Fibroblast of skin of right quadriceps (primary cell): Measurements from ENCODE around the gene KAT5.
"Not testable (repeated sequence)": the region's sequence is repeated elsewhere in the genome, so short reads cannot be mapped to it uniquely, and the experiment has no call there.

ENCODE experiments used
- DNase-seq: peaks from one replicate; pipeline ENCODE4 v3.0.0-alpha.2; 2013

KAT5 gene

DNA sequence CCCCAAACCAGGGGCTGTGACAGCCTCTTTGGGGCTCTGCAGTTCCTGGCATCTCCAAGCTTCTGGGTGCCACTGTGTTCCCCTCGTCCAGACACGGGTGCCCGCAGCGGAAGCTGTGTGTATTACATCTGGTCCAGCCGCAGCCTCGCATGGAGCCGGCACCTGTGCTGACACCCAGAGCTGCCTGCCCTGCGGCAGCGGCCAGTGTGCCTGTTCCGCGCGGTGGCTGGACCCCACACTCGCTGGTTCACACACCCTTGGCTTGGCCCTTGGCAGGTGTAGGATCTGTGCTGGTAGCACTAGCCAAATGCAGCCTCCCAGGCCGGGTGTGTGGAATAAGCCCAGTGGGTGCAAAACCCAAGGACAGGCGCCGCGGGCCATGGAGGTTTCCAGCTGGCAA lies 33.0 kb downstream of the KAT5 start:
- no peak for DNase-seq

DNA sequence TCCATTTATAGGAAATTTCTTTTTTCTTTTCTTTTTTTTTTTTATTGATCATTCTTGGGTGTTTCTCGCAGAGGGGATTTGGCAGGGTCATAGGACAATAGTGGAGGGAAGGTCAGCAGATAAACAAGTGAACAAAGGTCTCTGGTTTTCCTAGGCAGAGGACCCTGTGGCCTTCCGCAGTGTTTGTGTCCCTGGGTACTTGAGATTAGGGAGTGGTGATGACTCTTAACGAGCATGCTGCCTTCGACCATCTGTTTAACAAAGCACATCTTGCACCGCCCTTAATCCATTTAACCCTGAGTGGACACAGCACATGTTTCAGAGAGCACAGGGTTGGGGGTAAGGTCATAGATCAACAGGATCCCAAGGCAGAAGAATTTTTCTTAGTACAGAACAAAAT lies 50.1 kb downstream of the KAT5 start:
- DNase-seq: not testable (repeated sequence)

DNA sequence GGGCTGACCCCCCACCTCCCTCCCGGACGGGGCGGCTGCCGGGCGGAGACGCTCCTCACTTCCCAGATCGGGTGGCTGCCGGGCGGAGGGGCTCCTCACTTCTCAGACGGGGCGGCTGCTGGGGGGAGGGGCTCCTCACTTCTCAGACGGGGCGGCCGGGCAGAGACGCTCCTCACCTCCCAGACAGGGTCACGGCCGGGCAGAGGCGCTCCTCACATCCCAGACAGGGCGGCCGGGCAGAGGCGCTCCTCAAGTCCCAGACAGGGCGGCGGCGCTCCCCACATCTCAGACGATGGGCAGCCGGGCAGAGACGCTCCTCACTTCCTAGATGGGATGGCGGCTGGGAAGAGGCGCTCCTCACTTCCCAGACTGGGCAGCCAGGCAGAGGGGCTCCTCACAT lies 50.8 kb downstream of the KAT5 start:
- DNase-seq: not testable (repeated sequence)

DNA sequence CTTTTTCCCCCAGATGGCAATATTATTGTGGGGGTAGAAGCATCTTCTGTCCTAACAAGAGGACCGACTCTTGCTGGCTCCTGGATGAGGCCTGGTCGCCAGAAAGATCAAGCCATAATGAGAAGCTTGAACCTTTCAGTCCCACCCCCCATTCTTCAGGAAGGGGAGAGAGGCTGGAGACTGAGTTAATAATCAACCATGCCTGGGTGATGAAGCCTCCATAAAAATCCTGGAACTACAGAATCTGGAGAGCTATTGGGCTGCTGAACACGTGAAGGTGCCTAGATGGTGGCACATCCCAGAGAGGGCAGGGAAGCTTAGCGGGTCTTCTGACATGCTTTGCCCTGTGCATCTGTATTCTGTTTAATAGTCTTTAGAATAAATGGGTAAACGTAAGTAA lies 52.4 kb downstream of the KAT5 start:
- DNase-seq: no peak

DNA sequence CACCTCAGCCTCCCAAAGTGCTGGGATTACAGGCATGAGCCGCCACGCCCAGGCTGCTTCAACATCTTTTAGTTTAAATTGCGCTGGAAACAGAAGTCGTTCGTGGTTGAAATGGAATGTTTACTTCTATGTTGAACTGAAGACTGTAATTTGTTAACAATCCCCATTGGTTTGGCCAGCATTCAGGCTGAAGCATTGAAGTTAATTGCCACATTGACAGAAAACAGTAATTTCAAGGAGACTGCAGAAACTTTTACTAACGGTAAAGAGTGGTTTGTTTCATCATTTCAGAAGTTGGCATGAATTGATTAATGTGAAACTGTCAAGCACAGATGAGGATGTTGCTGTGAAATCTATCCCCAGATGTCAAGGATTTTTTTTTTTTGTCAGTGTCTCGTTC lies 54.5 kb downstream of the KAT5 start:
- DNase-seq: peak; percentile 81

DNA sequence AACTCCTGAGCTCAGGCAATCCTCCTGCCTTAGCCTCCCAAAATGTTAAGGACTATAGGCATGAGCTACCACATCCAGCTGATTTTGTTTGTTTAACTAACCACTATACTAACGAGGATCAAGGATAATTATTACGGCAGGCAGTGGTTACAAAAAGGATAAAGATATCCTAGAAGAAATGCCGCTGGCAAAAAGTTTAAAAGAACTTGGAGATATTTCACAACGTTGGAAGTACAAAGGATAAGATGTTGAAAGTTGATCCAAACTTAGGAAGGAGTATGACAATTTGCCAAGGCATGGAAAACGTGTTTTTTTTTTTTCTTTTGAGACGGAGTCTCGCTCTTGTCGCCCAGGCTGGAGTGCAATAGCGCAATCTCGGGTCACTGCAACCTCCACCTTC lies 55.4 kb downstream of the KAT5 start:
- DNase-seq: no peak

DNA sequence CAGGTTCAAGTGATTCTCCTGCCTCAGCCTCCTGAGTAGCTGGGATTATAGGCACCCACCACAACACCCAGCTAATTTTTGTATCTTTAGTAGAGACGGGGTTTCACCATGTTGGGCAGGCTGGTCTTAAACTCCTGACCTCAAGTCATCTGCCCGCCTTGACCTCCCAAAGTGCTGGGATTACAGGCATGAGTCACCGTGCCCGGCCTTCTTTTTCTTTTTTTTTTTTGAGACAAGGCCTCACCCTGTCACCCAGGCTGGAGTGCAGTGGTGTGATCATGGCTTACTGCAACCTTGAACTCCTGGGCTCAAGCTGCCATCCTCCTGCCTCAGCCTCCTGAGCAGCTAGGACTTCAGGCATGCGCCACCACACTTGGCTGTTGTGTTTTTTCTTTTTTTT lies 55.8 kb downstream of the KAT5 start:
- not testable (repeated sequence) for DNase-seq
